IMR-90 (cell line): ENCODE data around the gene FAM210B. TPM values are rescaled to one million over a fixed set of nuclear protein-coding genes. Genes with fewer than 3 reads are reported as not detected.

Source experiments
- ATAC-seq: fragments of 200-7000 bp; cut with Tn5 transposase; 2 replicates; pipeline ENCODE4 v1.9.1; 2020; ENCODE audit warnings: low read depth, mild to moderate bottlenecking, moderate library complexity
- BruUV-seq: library from RNA; stranded (reverse); fragments of 400-500 nt; replicated peaks from 2 replicates; lab custom pipeline; 2021; lab: Mats Ljungman, UMichigan
- CTCF ChIA-PET: fragments of 300-600 bp; formaldehyde crosslinking; extraction: SDS; loops from one replicate; lab custom pipeline; 2021; ENCODE audit warnings: antibody characterized with exemption; lab: Yijun Ruan, JAX
- POLR2A ChIA-PET: fragments of 300-600 bp; sonication (Branson Sonifier 250); formaldehyde crosslinking; loops from one replicate; lab custom pipeline; 2022; ENCODE audit warnings: antibody characterized with exemption; ENCODE audit not compliant: unreplicated experiment; lab: Charles Lee
- DNase-seq: peaks from one replicate; pipeline ENCODE4 v3.0.0; 2013
- H2AFZ ChIP-seq: replicated peaks from 2 replicates; pipeline ENCODE3; 2013; ENCODE audit warnings: low read length, mild to moderate bottlenecking; ENCODE audit not compliant: poor library complexity
- H2AK5ac ChIP-seq: 2 replicates; pipeline ENCODE4 v1.6.1; 2013; ENCODE audit warnings: low read depth, low read length, inconsistent platforms
- H2AK9ac ChIP-seq: replicated peaks from 2 replicates; pipeline ENCODE3; 2013; ENCODE audit warnings: mild to moderate bottlenecking, low read depth, low read length, moderate library complexity; ENCODE audit not compliant: poor library complexity
- H2BK120ac ChIP-seq: 2 replicates; pipeline ENCODE4 v1.6.1; 2013; ENCODE audit warnings: low read depth, low read length, inconsistent platforms
- H2BK15ac ChIP-seq: 3 replicates; pipeline ENCODE4 v1.6.1; 2013; ENCODE audit warnings: low read depth, low read length, inconsistent platforms
- H2BK20ac ChIP-seq: 2 replicates; pipeline ENCODE4 v1.6.1; 2013; ENCODE audit warnings: low read depth, mild to moderate bottlenecking, inconsistent platforms, low read length, moderate library complexity
- H2BK5ac ChIP-seq: 2 replicates; pipeline ENCODE4 v1.6.1; 2013; ENCODE audit warnings: mild to moderate bottlenecking, low read depth, low read length, inconsistent platforms; ENCODE audit not compliant: poor library complexity, severe bottlenecking
- H3K14ac ChIP-seq: replicated peaks from 2 replicates; pipeline ENCODE4 v1.6.1; 2013; ENCODE audit warnings: low read depth, low read length, inconsistent platforms
- H3K18ac ChIP-seq: 2 replicates; pipeline ENCODE4 v1.6.1; 2013; ENCODE audit warnings: low read depth, low read length, control low read depth
- H3K23ac ChIP-seq: 2 replicates; pipeline ENCODE4 v1.6.1; 2013; ENCODE audit warnings: low read depth, low read length, inconsistent platforms
- H3K27ac ChIP-seq: 2 replicates; pipeline ENCODE4 v1.5.1; 2013; ENCODE audit warnings: mild to moderate bottlenecking, control low read depth, low read length; ENCODE audit not compliant: insufficient read depth
- H3K27me3 ChIP-seq: 2 replicates; pipeline ENCODE4 v1.6.1; 2013; ENCODE audit warnings: low read length; ENCODE audit not compliant: control insufficient read depth, insufficient read depth
- H3K36me3 ChIP-seq: 2 replicates; pipeline ENCODE4 v1.6.1; 2013; ENCODE audit warnings: low read length, mixed read lengths; ENCODE audit not compliant: control insufficient read depth, insufficient read depth
- H3K4ac ChIP-seq: 2 replicates; pipeline ENCODE4 v1.6.1; 2013; ENCODE audit warnings: low read depth, low read length, inconsistent platforms
- H3K4me1 ChIP-seq: 2 replicates; pipeline ENCODE4 v1.6.1; 2013; ENCODE audit warnings: low read length, mixed read lengths; ENCODE audit not compliant: control insufficient read depth, insufficient read depth
- H3K4me2 ChIP-seq: 2 replicates; pipeline ENCODE4 v1.6.1; 2013; ENCODE audit warnings: low read depth, mild to moderate bottlenecking, control low read depth, low read length, moderate library complexity
- H3K4me3 ChIP-seq: 2 replicates; pipeline ENCODE4 v1.5.1; 2013; ENCODE audit warnings: low read depth, mild to moderate bottlenecking, control low read depth, low read length, moderate library complexity; ENCODE audit not compliant: insufficient read depth
- H3K56ac ChIP-seq: 2 replicates; pipeline ENCODE4 v1.6.1; 2013; ENCODE audit warnings: low read length, inconsistent platforms; ENCODE audit not compliant: insufficient read depth; ENCODE audit errors: extremely low read depth
- H3K79me1 ChIP-seq, 2 experiments: 2 replicates each; pipeline ENCODE4 v1.6.1; 2013; ENCODE audit warnings: low read length in 2 of 2, inconsistent platforms in 1 of 2, low read depth in 1 of 2
- H3K9ac ChIP-seq: 2 replicates; pipeline ENCODE4 v1.6.1; 2013; ENCODE audit warnings: low read depth, low read length, control low read depth
- H3K9me1 ChIP-seq: 2 replicates; pipeline ENCODE4 v1.6.1; 2013; ENCODE audit warnings: low read length, inconsistent platforms; ENCODE audit not compliant: insufficient read depth
- H3K9me3 ChIP-seq: 2 replicates; pipeline ENCODE4 v1.6.1; 2013; ENCODE audit warnings: low read length; ENCODE audit not compliant: control insufficient read depth, insufficient read depth
- H4K20me1 ChIP-seq: 2 replicates; pipeline ENCODE4 v1.6.1; 2013; ENCODE audit warnings: low read length, inconsistent platforms; ENCODE audit not compliant: insufficient read depth
- H4K5ac ChIP-seq: 2 replicates; pipeline ENCODE4 v1.6.1; 2013; ENCODE audit warnings: mild to moderate bottlenecking, low read depth, low read length, control low read depth
- H4K8ac ChIP-seq, 2 experiments: 2 replicates each; pipeline ENCODE4 v1.6.1; 2013; ENCODE audit warnings: low read depth in 2 of 2, low read length in 2 of 2, control low read depth in 1 of 2, inconsistent platforms in 1 of 2
- H4K91ac ChIP-seq: 2 replicates; pipeline ENCODE4 v1.6.1; 2013; ENCODE audit warnings: low read depth, low read length, inconsistent platforms; ENCODE audit not compliant: insufficient read depth
- CEBPB ChIP-seq: IDR thresholded peaks from 2 replicates; pipeline ENCODE4 v1.6.1; 2012; ENCODE audit warnings: low read depth, low read length, improper control_type of control experiment
- CHD1 ChIP-seq: IDR thresholded peaks from 2 replicates; pipeline ENCODE4 v1.6.1; 2012; ENCODE audit warnings: low read depth, low read length, improper control_type of control experiment
- FOS ChIP-seq: fragments of 150-350 bp; IDR thresholded peaks from 2 replicates; pipeline ENCODE4 v1.6.1; 2016; ENCODE audit warnings: low read depth, low read length
- MAFK ChIP-seq: IDR thresholded peaks from 2 replicates; pipeline ENCODE4 v1.6.1; 2012; ENCODE audit warnings: low read depth, low read length, improper control_type of control experiment
- NFE2L2 ChIP-seq: fragments of 150-350 bp; IDR thresholded peaks from 2 replicates; pipeline ENCODE4 v1.6.1; 2016; ENCODE audit warnings: low read depth, mild to moderate bottlenecking, low read length
- POLR2A ChIP-seq: IDR thresholded peaks from 2 replicates; pipeline ENCODE4 v1.6.1; 2012; ENCODE audit warnings: mild to moderate bottlenecking, low read depth, low read length
- WGBS, 2 experiments: methylation state at CpG; one replicate each; pipeline versions ENCODE4 v1.1.5 to v1.1.7; 2013; ENCODE audit warnings: missing lambda C conversion rate in 2 of 2; ENCODE audit not compliant: insufficient read length in 1 of 2; ENCODE audit errors: extremely low coverage in 2 of 2; 5-methylcytosine and 5-hydroxymethylcytosine counted together
- dilution Hi-C: fragments of 300-500 bp; cut with HindIII; formaldehyde crosslinking; loops from one replicate; pipeline ENCODE4 v1.14.3; 2018; ENCODE audit warnings: low sequenced_read_pairs; ENCODE audit not compliant: unreplicated experiment
- in situ Hi-C: fragments of 300-500 bp; cut with MboI; formaldehyde crosslinking; loops from 3 replicates; pipeline ENCODE4 v1.14.3; 2019; ENCODE audit warnings: low sequenced_read_pairs, inconsistent platforms, mixed read lengths
- intact Hi-C: fragments of 100-400 bp; cut with micrococcal nuclease; formaldehyde crosslinking; loops from 2 replicates; pipeline ENCODE4 v1.10.0; 2022
- polyA plus RNA-seq, 3 experiments: library from polyadenylated mRNA; depleted of rRNA; stranded (reverse); fragments of >200 nt; gene quantifications; 2 replicates each; pipeline ENCODE4 v1.2.3, GENCODE V29; 2012; ENCODE audit warnings: low replicate concordance in 1 of 3
- total RNA-seq: library from RNA; depleted of rRNA; stranded (reverse); fragments of >200 nt; gene quantifications from 2 replicates; pipeline ENCODE4 v1.2.3, GENCODE V29; 2012
- TF ChIP-seq, protein P1 (sequence below): fragments of 150-350 bp; IDR thresholded peaks from 2 replicates; pipeline ENCODE4 v1.6.1; 2017; ENCODE audit warnings: mild to moderate bottlenecking, antibody characterized with exemption, low read length, low read depth
- TF ChIP-seq, protein P2 (sequence below): conservative IDR thresholded peaks from 2 replicates; pipeline ENCODE4 v1.5.1; 2012; ENCODE audit warnings: mild to moderate bottlenecking, low read depth, low read length, improper control_type of control experiment

The FAM210B gene
- total and polyA plus RNA-seq, 2 of the 4 experiments (the other 2 are of a cell fraction), result 29.5 to 45.0 TPM

DNA sequence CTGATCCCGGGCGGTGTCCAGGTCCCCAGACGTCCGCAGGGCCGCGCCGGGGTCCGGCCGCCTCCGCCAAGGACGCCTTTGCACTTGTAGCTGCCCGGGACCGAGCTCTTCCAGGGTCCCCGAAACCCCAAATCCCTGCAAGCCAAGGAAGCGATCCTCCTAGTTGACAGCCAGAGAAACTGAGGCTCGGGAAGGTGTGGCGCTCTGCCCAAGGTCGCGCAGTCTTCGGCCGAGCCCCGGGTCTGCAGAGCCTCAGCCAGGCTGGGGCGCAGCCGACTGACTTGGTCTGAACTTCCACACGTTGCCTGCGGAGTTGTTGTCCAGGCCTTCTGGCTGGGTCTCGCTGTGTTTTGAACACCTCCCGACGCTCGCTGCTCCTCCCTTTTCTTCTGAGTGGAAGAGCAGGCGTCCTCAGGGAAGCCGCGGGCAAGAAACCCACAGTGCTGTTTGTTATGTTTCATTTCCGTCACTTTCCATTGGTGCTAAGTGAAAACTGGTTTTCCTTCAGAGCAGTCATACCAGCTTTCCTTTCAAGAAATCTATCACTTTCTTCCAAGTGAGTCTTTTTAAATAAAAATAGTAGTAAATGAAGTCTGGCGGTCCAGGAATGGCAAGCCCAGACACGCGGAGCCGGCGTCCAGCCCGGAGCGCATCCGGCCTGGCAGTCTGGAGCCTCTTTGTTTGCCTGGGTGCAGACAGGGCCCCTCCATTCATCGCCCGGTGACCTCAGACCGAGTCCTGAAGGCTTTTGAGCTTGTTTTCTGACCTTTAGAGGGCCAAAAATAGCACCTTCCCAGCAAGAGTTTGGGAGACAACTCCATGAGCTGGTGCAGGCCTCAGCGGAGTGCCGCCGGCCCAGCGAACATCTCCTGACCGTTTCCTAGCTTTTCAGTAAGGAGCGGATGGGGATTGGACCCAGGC lies 698 bp downstream of the FAM210B start:
- ChIA-PET CTCF (interaction anchor here (0.5 to 1.0 kb wide), 2 partner anchors 10 to 15 kb away, joined by 3 to 4 read pairs; no protein-coding TSS in a partner anchor), POLR2A (no interaction called here)
- dilution Hi-C loops, result no loop called here
- Histone ChIP-seq H3K79me1 (peaks cover 36 to 43% of the 10 kb centered on the region in 2 experiments), H3K9ac (peak overlapping the region; percentile 91), H3K56ac (peak overlapping the region; percentile 66), H3K4me1 (peaks cover 8% of the 10 kb centered on the region), H3K27ac (peak overlapping the region; percentile 51), H2AK9ac (peak overlapping the region; percentile 94), H2AFZ (peak overlapping the region; percentile 96), H3K9me3 (no peaks in the 10 kb centered on the region), H3K4ac (peak overlapping the region; percentile 74), H3K9me1 (peaks cover 13% of the 10 kb centered on the region), H2BK15ac (no peak overlapping the region; the same call in 2 of the 3 replicates), H3K4me3 (peak overlapping the region; percentile 77), H4K8ac (peak overlapping the region; percentile 40 to 90; a peak in 3 of 4 replicates), H4K20me1 (peaks cover 4% of the 10 kb centered on the region; the same call in 1 of the 2 replicates), H2AK5ac (peak overlapping the region; percentile 13), H2BK5ac (peak overlapping the region; percentile 53), H3K36me3 (peaks cover 3% of the 10 kb centered on the region; the same call in 1 of the 2 replicates), H3K14ac (peak overlapping the region; percentile 42), H2BK20ac (no peak overlapping the region), H3K27me3 (no peaks in the 10 kb centered on the region), H3K4me2 (peak overlapping the region; percentile 96), H2BK120ac (peak overlapping the region; percentile 4; the same call in 1 of the 2 replicates), H3K18ac (peak overlapping the region; percentile 27), H4K5ac (peak overlapping the region; percentile 14), H3K23ac (peak overlapping the region; percentile 92), H4K91ac (peak overlapping the region; percentile 71)
- intact Hi-C loops, result no loop called here
- peak; percentile 62 for ATAC-seq
- no TSS peak for BruUV-seq
- WGBS, 2 experiments, result 3% methylated on average over 18 of the region's 51 CpGs; no CpG with 5 or more reads in 1 of the 2 experiments
- in situ Hi-C loops, result loop anchor here (25.0 kb wide), 1 partner anchor 428 kb away; no protein-coding TSS in a partner anchor
- TF ChIP-seq FOS (no peak), CHD1 (no peak), POLR2A (0 out of 2 replicates have a peak, but pooled peaks have one; percentile 24), NFE2L2 (no peak), MAFK (no peak), CEBPB (no peak)
- TF ChIP-seq, protein P1, sequence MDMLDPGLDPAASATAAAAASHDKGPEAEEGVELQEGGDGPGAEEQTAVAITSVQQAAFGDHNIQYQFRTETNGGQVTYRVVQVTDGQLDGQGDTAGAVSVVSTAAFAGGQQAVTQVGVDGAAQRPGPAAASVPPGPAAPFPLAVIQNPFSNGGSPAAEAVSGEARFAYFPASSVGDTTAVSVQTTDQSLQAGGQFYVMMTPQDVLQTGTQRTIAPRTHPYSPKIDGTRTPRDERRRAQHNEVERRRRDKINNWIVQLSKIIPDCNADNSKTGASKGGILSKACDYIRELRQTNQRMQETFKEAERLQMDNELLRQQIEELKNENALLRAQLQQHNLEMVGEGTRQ, result no peak
- TF ChIP-seq, protein P2, sequence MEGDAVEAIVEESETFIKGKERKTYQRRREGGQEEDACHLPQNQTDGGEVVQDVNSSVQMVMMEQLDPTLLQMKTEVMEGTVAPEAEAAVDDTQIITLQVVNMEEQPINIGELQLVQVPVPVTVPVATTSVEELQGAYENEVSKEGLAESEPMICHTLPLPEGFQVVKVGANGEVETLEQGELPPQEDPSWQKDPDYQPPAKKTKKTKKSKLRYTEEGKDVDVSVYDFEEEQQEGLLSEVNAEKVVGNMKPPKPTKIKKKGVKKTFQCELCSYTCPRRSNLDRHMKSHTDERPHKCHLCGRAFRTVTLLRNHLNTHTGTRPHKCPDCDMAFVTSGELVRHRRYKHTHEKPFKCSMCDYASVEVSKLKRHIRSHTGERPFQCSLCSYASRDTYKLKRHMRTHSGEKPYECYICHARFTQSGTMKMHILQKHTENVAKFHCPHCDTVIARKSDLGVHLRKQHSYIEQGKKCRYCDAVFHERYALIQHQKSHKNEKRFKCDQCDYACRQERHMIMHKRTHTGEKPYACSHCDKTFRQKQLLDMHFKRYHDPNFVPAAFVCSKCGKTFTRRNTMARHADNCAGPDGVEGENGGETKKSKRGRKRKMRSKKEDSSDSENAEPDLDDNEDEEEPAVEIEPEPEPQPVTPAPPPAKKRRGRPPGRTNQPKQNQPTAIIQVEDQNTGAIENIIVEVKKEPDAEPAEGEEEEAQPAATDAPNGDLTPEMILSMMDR, result no peak
- DNase-seq, result peak; percentile 73
